Esophagus (tissue), 2 donors: ENCODE data around the gene NHERF1. TPM values are rescaled to one million over a fixed set of nuclear protein-coding genes. Genes with fewer than 3 reads are reported as not detected.
A peak's percentile ranks its signal among the peaks of the same experiment; 100 is the strongest.

ENCODE experiments used
- H3K27ac ChIP-seq, 2 donors: one replicate each; pipeline ENCODE4 v1.5.1; 2013; ENCODE audit warnings: low read depth in 2 of 2, mild to moderate bottlenecking in 2 of 2, inconsistent platforms in 1 of 2, low read length in 1 of 2, moderate library complexity in 1 of 2
- H3K27me3 ChIP-seq, 2 donors: one replicate each; pipeline ENCODE4 v1.6.1; 2013; ENCODE audit warnings: low read length in 2 of 2, control low read depth in 1 of 2, mild to moderate bottlenecking in 1 of 2; ENCODE audit not compliant: insufficient read depth in 2 of 2, control insufficient read depth in 1 of 2
- H3K36me3 ChIP-seq, 2 donors: one replicate each; pipeline ENCODE4 v1.6.1; 2013; ENCODE audit warnings: low read length in 1 of 2; ENCODE audit not compliant: control insufficient read depth in 2 of 2, insufficient read depth in 2 of 2
- H3K4me1 ChIP-seq, 2 donors: one replicate each; pipeline ENCODE4 v1.6.1; 2013; ENCODE audit warnings: low read length in 1 of 2; ENCODE audit not compliant: control insufficient read depth in 2 of 2, insufficient read depth in 2 of 2
- H3K4me3 ChIP-seq, 2 donors: one replicate each; pipeline ENCODE4 v1.5.1; 2013; ENCODE audit warnings: low read length in 2 of 2, mild to moderate bottlenecking in 2 of 2, low read depth in 1 of 2, moderate library complexity in 1 of 2
- H3K9me3 ChIP-seq, 2 donors: one replicate each; pipeline ENCODE4 v1.6.1; 2013; ENCODE audit warnings: mild to moderate bottlenecking in 2 of 2, low read depth in 1 of 2, low read length in 1 of 2, moderate library complexity in 1 of 2; ENCODE audit not compliant: control insufficient read depth in 2 of 2, insufficient read depth in 1 of 2
- WGBS, 2 donors: extraction: QIAGEN DNeasy Blood & Tissue Kit; methylation state at CpG; one replicate each; pipeline ENCODE4 v1.1.7; 2013; 5-methylcytosine and 5-hydroxymethylcytosine counted together
- polyA plus RNA-seq, 2 donors: library from polyadenylated mRNA; stranded (reverse); fragments of 200-250 nt; gene quantifications; one replicate each; pipeline ENCODE4 v1.2.3, GENCODE V29; 2013
- donor health status: healthy with polysubstance abuse.
- donor health status: Bipolar disorder and iron deficiency.

The NHERF1 gene
- polyA plus RNA-seq, 2 donors, result 108 to 224 TPM

- Histone ChIP-seq H3K36me3 (no peaks in the 10 kb centered on the region), H3K27ac (no peak overlapping the region), H3K27me3 (no peaks in the 10 kb centered on the region), H3K4me3 (no peak overlapping the region), H3K9me3 (no peaks in the 10 kb centered on the region), H3K4me1 (peaks cover 3 to 9% of the 10 kb centered on the region in 2 donors)
- WGBS, 2 donors, result 68 to 79% methylated on average over 12 of the region's 12 CpGs
Measured at GRCh38 chr17:74739227-74739831, 9.1 kb upstream of the NHERF1 start.

GRCh38 chr17:74740173-74740572 is 8.3 kb upstream of the NHERF1 start:
- H3K27me3 ChIP-seq, result no peaks in the 10 kb centered on the region
- no peaks in the 10 kb centered on the region for H3K36me3 ChIP-seq
- no peak overlapping the region for H3K27ac ChIP-seq
- WGBS, 2 donors, result 83 to 87% methylated on average over 6 of the region's 6 CpGs
- H3K4me1 ChIP-seq, result peaks cover 4 to 9% of the 10 kb centered on the region in 2 donors
- no peaks in the 10 kb centered on the region for H3K9me3 ChIP-seq
- H3K4me3 ChIP-seq, result no peak overlapping the region

- WGBS, 2 donors, result 83 to 87% methylated on average over 17 of the region's 17 CpGs
- Histone ChIP-seq H3K4me1 (peaks cover 5 to 9% of the 10 kb centered on the region in 2 donors), H3K27me3 (no peaks in the 10 kb centered on the region)
Measured at GRCh38 chr17:74740641-74741387, 7.6 kb upstream of the NHERF1 start.

GRCh38 chr17:74742153-74742515 is 6.3 kb upstream of the NHERF1 start:
- 32% methylated on average over 4 of the region's 4 CpGs for WGBS, 2 donors
- no peaks in the 10 kb centered on the region for H3K9me3 ChIP-seq
- H3K4me1 ChIP-seq, result peaks cover 5 to 10% of the 10 kb centered on the region in 2 donors
- H3K27ac ChIP-seq, result no peak overlapping the region
- H3K36me3 ChIP-seq, result no peaks in the 10 kb centered on the region
- no peak overlapping the region for H3K4me3 ChIP-seq
- H3K27me3 ChIP-seq, result no peaks in the 10 kb centered on the region

More at GRCh38 chr17:74740641-74741387, 7.6 kb upstream of the NHERF1 start:
- no peak overlapping the region for H3K4me3 ChIP-seq
- no peaks in the 10 kb centered on the region for H3K9me3 ChIP-seq
- no peak overlapping the region for H3K27ac ChIP-seq
- H3K36me3 ChIP-seq, result no peaks in the 10 kb centered on the region

- Histone ChIP-seq H3K4me3 (no peak overlapping the region), H3K27ac (no peak overlapping the region), H3K27me3 (no peaks in the 10 kb centered on the region), H3K36me3 (no peaks in the 10 kb centered on the region), H3K4me1 (peaks cover 5 to 13% of the 10 kb centered on the region in 2 donors), H3K9me3 (no peaks in the 10 kb centered on the region)
- WGBS, 2 donors, result 85 to 91% methylated on average over 9 of the region's 9 CpGs
Measured at GRCh38 chr17:74742978-74743545, 5.4 kb upstream of the NHERF1 start.

GRCh38 chr17:74743755-74744154 is 4.7 kb upstream of the NHERF1 start:
- Histone ChIP-seq H3K9me3 (no peaks in the 10 kb centered on the region), H3K27me3 (no peaks in the 10 kb centered on the region), H3K36me3 (no peaks in the 10 kb centered on the region), H3K4me1 (peaks cover 5 to 7% of the 10 kb centered on the region in 2 donors), H3K4me3 (no peak overlapping the region), H3K27ac (no peak overlapping the region)
- WGBS, 2 donors, result 44 to 79% methylated on average over 2 of the region's 2 CpGs

- H3K9me3 ChIP-seq, result no peaks in the 10 kb centered on the region
- WGBS, 2 donors, result 55 to 71% methylated on average over 2 of the region's 2 CpGs
- H3K4me3 ChIP-seq, result no peak overlapping the region
- H3K27me3 ChIP-seq, result no peaks in the 10 kb centered on the region
- no peaks in the 10 kb centered on the region for H3K36me3 ChIP-seq
- peaks cover 5 to 7% of the 10 kb centered on the region in 2 donors for H3K4me1 ChIP-seq
- no peak overlapping the region for H3K27ac ChIP-seq
Measured at GRCh38 chr17:74744349-74744713, 4.1 kb upstream of the NHERF1 start.

- peak overlapping the region; percentile 23 to 30 for H3K4me3 ChIP-seq
- no peaks in the 10 kb centered on the region for H3K36me3 ChIP-seq
- H3K4me1 ChIP-seq, result peaks cover 5 to 8% of the 10 kb centered on the region in 2 donors
- 37 to 39% methylated on average over 24 of the region's 24 CpGs for WGBS, 2 donors
- no peaks in the 10 kb centered on the region for H3K27me3 ChIP-seq
- peak overlapping the region; percentile 50 to 83 for H3K27ac ChIP-seq
- no peaks in the 10 kb centered on the region for H3K9me3 ChIP-seq
Measured at GRCh38 chr17:74744714-74745547, 3.5 kb upstream of the NHERF1 start.

GRCh38 chr17:74745548-74746177 is 2.8 kb upstream of the NHERF1 start:
- no peak overlapping the region for H3K4me3 ChIP-seq
- peaks cover 5 to 14% of the 10 kb centered on the region in 2 donors for H3K4me1 ChIP-seq
- H3K36me3 ChIP-seq, result peaks cover 0 to under 1% of the 10 kb centered on the region in 2 donors
- no peaks in the 10 kb centered on the region for H3K27me3 ChIP-seq
- no peaks in the 10 kb centered on the region for H3K9me3 ChIP-seq
- WGBS, 2 donors, result 87 to 88% methylated on average over 8 of the region's 8 CpGs
- peak overlapping the region in 1 of 2 donors; percentile 1 for H3K27ac ChIP-seq
